KMS-11 (cell line): ENCODE results near the gene CCNF.

Experiments used
- H2AFZ ChIP-seq: fragments of 200-600 bp; sonication (generic); 2 replicates; pipeline ENCODE4 v1.6.1; 2016; ENCODE audit warnings: antibody characterized with exemption, mixed run types, low read depth
- H3K27ac ChIP-seq: fragments of 200-600 bp; sonication (generic); 2 replicates; pipeline ENCODE4 v1.6.1; 2016; ENCODE audit warnings: mild to moderate bottlenecking, mixed run types
- H3K27me3 ChIP-seq: fragments of 200-600 bp; sonication (generic); 2 replicates; pipeline ENCODE4 v1.6.1; 2017; ENCODE audit warnings: mild to moderate bottlenecking, low read depth, mixed run types, moderate library complexity; ENCODE audit not compliant: insufficient read depth
- H3K36me3 ChIP-seq: fragments of 200-600 bp; sonication (generic); 2 replicates; pipeline ENCODE4 v1.6.1; 2017; ENCODE audit warnings: mild to moderate bottlenecking, mixed run types; ENCODE audit not compliant: insufficient read depth
- H3K4me1 ChIP-seq: fragments of 200-600 bp; sonication (generic); 2 replicates; pipeline ENCODE4 v1.6.1; 2016; ENCODE audit warnings: mild to moderate bottlenecking, low read depth, mixed run types; ENCODE audit not compliant: poor library complexity, severe bottlenecking
- H3K4me2 ChIP-seq: fragments of 200-600 bp; sonication (generic); 2 replicates; pipeline ENCODE4 v1.7.0; 2016; ENCODE audit warnings: mild to moderate bottlenecking, mixed run types
- H3K4me3 ChIP-seq: fragments of 200-600 bp; sonication (generic); IDR thresholded peaks from 2 replicates; pipeline ENCODE4 v1.6.1; 2017; ENCODE audit warnings: low read depth, low read length, mixed read lengths; ENCODE audit not compliant: insufficient read depth
- H3K79me2 ChIP-seq: fragments of 200-600 bp; sonication (generic); 2 replicates; pipeline ENCODE4 v1.6.1; 2016; ENCODE audit warnings: low read depth, mixed run types; ENCODE audit not compliant: insufficient read depth
- H3K9ac ChIP-seq: fragments of 200-600 bp; sonication (generic); 2 replicates; pipeline ENCODE4 v1.6.1; 2016; ENCODE audit warnings: mild to moderate bottlenecking, mixed run types
- H4K20me1 ChIP-seq: fragments of 200-600 bp; sonication (generic); 2 replicates; pipeline ENCODE4 v1.6.1; 2016; ENCODE audit warnings: mild to moderate bottlenecking, mixed run types; ENCODE audit not compliant: insufficient read depth
- TF ChIP-seq, protein P1 (sequence below): fragments of 200-600 bp; sonication (generic); conservative IDR thresholded peaks from 2 replicates; pipeline ENCODE4 v1.6.1; 2017; ENCODE audit warnings: low read depth, mild to moderate bottlenecking, antibody characterized with exemption, low read length, moderate library complexity, mixed read lengths

The CCNF gene

DNA sequence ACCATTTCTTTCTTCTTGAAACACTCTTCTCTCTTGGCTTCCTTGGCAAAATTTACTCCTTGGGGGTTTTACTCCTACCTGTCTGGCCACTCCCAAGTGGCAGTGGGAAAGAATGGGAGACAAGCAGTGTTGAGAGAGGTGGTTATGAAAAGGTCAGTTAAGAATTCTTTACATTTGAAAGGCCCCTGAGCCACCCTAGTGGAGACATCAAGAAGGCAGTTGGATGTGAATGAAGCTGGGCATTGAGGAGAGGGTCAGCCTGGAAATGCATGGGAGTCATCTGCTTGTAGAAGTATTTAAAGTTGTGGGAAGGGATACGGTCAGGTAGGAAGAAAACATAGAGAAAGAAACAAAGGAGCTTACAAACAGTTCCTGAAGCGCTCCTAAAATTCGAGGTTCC, 42.3 kb upstream of the CCNF start:
- Histone ChIP-seq H3K4me1 (no peaks in the 10 kb centered on the region), H3K79me2 (no peaks in the 10 kb centered on the region), H2AFZ (no peak overlapping the region), H3K9ac (no peak overlapping the region), H3K27ac (no peak overlapping the region), H3K36me3 (no peaks in the 10 kb centered on the region), H3K4me3 (no peak overlapping the region), H3K4me2 (no peak overlapping the region), H3K27me3 (no peaks in the 10 kb centered on the region), H4K20me1 (no peaks in the 10 kb centered on the region)
- TF ChIP-seq, protein P1, sequence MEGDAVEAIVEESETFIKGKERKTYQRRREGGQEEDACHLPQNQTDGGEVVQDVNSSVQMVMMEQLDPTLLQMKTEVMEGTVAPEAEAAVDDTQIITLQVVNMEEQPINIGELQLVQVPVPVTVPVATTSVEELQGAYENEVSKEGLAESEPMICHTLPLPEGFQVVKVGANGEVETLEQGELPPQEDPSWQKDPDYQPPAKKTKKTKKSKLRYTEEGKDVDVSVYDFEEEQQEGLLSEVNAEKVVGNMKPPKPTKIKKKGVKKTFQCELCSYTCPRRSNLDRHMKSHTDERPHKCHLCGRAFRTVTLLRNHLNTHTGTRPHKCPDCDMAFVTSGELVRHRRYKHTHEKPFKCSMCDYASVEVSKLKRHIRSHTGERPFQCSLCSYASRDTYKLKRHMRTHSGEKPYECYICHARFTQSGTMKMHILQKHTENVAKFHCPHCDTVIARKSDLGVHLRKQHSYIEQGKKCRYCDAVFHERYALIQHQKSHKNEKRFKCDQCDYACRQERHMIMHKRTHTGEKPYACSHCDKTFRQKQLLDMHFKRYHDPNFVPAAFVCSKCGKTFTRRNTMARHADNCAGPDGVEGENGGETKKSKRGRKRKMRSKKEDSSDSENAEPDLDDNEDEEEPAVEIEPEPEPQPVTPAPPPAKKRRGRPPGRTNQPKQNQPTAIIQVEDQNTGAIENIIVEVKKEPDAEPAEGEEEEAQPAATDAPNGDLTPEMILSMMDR, result no peak

DNA sequence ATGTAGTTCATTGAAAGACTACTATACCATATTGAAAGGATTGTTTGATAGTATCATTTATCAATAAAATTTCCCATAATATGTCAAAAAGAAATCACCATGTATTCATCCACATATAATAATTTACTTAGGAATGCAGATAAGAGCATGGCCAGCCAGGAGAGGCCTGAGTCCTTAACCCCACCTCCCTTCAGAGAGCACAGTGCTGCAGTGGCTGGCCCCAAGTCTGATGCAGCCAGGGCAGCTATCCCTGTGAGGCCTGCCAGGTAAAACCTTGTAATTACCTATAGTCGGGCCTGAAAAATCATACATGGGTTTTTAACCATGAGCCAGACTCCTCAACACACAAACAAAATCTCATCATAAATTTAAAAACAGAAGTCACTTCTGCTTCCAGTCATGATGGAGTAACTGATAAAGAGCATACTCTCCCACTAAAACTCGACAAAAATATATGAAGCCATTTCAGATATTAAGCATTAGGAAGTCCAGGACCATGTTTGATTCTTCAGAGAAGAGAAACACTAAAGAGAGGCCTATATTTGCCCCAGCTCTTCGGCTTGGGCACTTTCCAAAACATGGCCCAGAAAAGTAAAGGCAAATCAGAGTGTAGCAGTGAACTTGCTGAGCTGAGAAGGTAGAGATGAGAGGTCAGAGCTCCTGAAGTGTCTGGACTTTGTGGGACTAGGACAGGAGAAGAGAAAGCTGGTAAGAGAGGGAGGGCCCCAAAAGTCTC, 40.9 kb upstream of the CCNF start:
- no peaks in the 10 kb centered on the region for H3K36me3 ChIP-seq
- H3K4me1 ChIP-seq, result no peaks in the 10 kb centered on the region
- H4K20me1 ChIP-seq, result no peaks in the 10 kb centered on the region
- TF ChIP-seq, protein P1, result no peak
- no peak overlapping the region for H3K9ac ChIP-seq
- H3K79me2 ChIP-seq, result no peaks in the 10 kb centered on the region
- H3K27ac ChIP-seq, result no peak overlapping the region
- no peak overlapping the region for H3K4me2 ChIP-seq
- no peaks in the 10 kb centered on the region for H3K27me3 ChIP-seq
- H2AFZ ChIP-seq, result no peak overlapping the region
- H3K4me3 ChIP-seq, result no peak overlapping the region

DNA sequence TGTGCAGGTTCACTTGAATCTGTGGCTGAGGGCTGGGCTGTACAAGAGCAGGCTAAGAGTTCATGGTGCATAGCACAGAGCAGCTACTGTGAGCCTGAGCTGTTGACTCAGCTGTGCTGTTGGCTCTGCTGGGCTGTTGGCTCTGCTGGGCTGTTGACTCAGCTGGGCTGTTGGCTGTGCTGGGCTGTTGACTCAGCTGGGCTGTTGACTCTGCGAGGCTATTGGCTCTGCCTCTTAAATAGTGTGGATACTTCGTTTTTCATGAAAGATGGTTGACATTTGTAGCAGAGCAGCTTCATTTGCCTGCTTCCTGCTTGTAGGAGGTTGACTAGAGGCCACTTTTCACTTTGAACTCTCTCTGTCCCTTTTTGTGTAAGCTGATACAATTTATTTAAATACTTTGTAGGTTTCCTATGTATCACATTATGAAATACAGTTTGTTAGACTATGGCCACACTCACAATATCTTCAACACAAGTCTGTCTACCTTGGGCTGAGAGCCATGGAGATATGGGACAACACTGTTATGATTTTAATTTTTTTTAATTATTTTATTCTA, 40.3 kb upstream of the CCNF start:
- H4K20me1 ChIP-seq, result no peaks in the 10 kb centered on the region
- H3K4me1 ChIP-seq, result no peaks in the 10 kb centered on the region
- TF ChIP-seq, protein P1, result no peak
- no peak overlapping the region for H3K4me2 ChIP-seq
- H3K27ac ChIP-seq, result no peak overlapping the region
- H2AFZ ChIP-seq, result no peak overlapping the region
- no peaks in the 10 kb centered on the region for H3K27me3 ChIP-seq
- no peak overlapping the region for H3K4me3 ChIP-seq
- H3K36me3 ChIP-seq, result no peaks in the 10 kb centered on the region
- no peaks in the 10 kb centered on the region for H3K79me2 ChIP-seq
- no peak overlapping the region for H3K9ac ChIP-seq

DNA sequence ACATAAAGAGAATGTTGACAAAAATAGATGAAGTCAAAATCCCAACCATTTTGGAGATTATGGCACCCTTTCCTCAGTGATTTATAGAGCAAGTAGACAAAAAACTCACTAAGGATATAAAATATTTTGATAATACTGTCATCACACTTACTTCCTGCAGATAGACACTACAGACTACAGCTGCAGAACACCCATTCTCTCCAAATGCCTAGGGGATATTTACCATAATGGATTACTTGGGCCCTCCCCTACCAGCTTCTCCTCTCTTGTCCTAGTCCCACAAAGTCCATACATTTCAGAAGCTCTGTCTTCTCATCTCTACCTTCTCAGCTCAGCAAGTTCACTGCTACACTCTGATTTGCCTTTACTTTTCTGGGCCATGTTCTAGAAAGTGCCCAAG, 37.2 kb upstream of the CCNF start:
- Histone ChIP-seq H3K4me2 (no peak overlapping the region), H3K36me3 (no peaks in the 10 kb centered on the region), H3K9ac (no peak overlapping the region), H3K79me2 (no peaks in the 10 kb centered on the region), H4K20me1 (no peaks in the 10 kb centered on the region), H3K4me3 (no peak overlapping the region), H3K27me3 (no peaks in the 10 kb centered on the region), H3K27ac (no peak overlapping the region), H3K4me1 (no peaks in the 10 kb centered on the region), H2AFZ (no peak overlapping the region)
- TF ChIP-seq, protein P1, result no peak
